GM21717 (cell line): ENCODE results near the gene TM7SF2.

Experiments
- ATAC-seq: cut with Tn5 transposase; IDR thresholded peaks from one replicate; pipeline ENCODE4 v1.9.1; 2021; ENCODE audit warnings: mild to moderate bottlenecking, moderate library complexity; ENCODE audit not compliant: unreplicated experiment

Gene TM7SF2

DNA sequence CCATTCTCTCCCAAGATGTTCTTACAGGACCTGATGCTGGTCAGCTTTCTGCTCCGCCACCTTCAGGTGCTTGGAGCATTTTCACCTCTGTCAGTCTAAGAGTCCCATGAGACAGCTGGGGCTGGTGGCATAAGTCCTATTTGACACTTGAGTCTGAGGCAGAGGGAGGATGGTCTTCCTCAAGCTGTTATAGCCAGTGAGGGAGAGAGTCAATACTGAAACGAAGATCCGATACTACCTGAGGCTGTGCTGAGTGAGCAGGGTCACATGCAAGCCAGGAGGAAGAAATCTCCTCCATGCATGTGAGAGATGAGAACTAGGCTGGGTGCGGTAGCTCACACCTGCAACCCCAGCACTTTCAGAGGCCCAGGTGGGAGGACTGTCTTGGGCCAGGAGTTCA is 22.1 kb upstream of the TM7SF2 start:
- no peak for ATAC-seq

DNA sequence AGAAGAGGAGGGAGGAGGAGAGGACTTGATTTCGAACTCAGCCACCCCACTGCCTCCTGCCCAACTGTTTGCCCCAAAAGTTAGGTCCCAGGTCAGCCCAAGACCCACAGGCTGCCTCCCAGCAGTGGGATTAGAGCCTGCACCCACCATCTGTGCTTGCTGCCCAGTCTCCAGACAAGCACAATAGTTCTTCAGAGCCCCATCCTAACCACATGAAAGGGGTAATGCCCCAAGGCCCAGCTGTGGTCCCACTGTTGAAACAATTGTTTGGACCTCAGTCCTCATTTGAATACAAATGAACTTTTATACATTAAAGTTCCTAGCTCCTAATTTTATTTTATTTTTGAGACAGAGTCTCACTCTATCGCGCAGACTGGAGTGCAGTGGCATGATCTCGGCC is 21.0 kb upstream of the TM7SF2 start:
- no peak for ATAC-seq

DNA sequence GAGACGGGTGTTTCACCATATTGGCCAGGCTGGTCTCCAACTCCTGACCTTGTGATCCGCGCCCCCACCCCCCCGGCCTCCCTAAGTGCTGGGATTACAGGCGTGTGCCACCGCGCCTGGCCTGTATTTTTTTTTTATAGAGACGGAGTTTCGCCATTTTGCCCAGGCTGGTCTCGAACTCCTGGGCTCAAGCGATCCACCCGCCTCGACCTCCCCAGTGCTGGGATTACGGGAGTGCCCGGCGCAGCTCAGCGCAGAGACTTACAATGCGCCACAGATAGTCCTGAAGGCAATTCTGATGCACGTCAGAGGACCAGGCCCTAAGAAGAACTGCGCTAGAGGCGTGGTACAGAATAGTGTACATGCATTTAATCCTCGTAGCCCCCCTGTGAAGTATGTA is 16.2 kb upstream of the TM7SF2 start:
- ATAC-seq: no peak

DNA sequence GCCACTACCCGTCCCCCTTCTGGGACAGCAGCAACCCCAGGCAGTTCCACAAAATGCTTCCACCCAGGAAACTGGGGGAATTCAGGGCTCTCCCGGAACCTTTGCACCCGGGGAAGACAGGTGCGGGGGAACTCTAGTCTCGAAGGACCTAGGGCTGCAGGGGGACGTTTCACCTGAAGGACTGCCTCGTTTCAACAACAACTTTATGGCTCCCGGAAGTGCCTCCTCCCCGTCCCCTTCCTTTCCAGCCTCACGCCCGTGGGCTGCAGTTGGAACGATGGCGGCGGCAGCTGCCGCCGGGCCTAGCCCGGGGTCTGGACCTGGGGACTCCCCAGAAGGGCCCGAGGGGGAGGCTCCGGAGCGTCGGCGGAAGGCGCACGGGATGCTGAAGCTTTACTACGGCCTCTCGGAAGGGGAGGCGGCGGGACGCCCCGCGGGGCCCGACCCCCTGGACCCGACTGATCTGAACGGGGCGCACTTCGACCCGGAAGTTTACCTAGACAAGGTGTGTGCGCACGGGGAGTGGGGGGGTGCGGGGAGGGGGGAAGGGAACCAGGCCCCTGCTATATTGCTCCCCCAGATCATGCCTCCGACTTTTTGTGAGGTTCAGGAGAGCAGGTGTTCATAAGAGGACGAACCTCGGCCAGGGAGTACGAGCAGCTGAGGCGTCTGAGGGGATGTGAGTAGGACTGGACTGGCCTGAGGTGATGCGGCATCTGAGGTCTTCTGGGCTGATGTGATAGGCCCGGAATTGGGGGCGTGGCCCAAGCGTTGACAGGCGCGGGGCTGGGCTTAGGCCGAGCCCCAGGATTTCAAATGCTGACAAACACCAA is 15.5 kb upstream of the TM7SF2 start, which contains the start of gene VPS51:
VPS51 (plus strand) TSS at position 241 of the 833 bp plus-strand sequence; CDS start at position 278, 37 bp downstream.
- peak; percentile 82 for ATAC-seq

DNA sequence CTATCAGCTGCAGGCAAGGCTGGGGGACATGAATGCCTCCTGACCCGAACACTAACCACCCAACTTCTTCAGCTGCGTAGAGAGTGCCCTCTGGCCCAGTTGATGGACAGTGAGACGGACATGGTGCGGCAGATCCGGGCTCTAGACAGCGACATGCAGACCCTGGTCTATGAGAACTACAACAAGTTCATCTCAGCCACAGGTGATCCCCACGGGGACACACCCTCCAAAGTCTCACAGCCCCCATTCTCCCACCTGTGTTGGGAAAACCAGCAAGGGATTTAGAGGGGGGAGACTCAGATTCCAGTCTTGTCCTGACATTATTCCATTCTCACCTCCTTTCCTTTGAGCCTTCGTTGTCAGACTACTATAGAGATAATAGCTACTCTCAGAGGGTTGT is 14.7 kb upstream of the TM7SF2 start:
- no peak for ATAC-seq

DNA sequence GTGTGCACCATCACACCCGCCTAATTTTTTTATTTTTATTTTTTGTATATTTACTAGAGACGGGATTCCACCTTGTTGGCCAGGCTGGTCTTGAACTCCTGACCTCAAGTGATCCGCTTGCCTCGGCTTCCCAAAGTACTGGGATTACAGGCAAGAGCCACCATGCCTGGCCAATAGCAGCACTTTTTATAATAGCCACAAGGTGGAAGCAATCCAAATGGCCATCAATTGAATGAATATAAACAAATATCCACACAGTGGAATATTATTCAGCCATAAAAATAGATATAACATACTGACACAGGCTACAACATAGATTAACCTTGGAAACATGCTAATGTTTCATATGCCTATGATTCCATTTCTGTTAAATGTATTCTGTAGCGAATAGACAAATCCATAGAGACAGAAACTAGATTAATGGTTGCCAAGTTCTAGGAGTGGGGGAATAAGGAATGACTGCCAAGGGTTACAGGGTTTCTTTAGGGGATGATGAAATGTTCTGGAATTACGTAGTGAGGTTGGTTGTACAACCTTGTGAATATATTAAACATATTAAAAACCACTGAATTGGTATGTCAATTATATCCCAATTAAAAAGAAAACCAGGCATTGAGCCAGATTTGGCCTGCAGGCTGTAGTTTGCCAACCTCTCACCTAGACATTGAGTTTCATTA is 10.9 kb upstream of the TM7SF2 start:
- no peak for ATAC-seq

DNA sequence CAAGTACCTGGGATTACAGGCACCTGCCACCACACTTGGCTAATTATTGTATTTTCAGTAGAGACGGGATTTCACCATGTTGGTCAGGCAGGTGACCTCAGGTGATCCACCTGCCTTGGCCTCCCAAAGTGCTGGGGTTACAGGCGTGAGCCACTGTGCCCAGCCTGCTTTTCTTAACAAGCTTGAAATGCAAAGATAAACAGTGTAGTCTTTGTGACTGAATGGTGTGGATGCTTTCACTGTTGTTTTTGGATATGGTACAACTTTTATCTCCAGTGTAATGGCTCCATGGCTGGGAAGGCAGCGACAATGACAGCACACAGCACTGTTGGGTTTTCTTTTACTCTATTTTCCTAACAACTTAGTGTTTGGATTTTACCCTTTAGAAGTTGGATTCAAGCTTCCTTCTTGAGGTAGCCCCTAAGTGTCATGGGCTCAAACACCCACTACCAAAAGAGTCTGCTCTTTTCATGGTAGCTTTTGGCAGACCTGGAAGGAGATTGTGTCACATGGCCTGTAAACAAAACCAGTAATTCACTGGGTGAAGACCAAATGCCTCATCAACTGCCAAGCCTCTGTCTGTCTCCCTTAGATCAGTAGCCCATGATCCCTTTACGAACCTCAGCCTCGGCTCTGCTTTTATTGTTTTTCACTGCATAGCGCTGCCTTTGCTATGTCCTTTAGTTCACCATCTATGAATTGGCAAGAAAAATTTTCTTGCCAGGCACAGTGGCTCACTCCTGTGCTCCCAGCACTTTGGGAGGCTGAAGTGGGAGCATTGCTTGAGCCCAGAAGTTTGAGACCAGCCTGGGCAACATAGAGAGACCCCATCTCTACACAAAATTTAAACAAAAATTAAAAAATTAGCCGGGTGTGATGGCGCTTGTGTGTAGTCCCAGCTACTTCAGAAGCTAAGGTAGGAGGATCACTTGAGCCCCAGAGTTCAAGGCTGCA is 9.3 kb upstream of the TM7SF2 start:
- no peak for ATAC-seq

DNA sequence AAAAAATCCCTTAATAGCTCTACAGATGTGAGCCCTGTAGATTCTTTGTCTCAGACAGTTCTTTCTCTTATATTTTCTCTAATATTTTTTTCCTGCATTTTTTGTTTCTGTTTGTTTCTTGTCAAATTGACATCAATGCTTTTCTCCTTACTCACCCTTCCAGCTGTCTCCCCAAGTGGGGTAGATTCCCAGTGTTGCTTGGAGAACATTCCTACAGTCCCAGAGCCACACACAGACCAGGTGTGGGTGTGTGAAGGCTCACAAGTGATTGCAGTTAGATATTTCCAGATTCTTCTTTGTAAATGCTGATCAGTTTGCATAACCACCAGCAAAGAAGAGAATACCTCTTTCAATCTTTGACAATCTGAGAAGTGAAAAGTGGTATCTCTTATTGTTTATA is 8.2 kb upstream of the TM7SF2 start:
- ATAC-seq: no peak

DNA sequence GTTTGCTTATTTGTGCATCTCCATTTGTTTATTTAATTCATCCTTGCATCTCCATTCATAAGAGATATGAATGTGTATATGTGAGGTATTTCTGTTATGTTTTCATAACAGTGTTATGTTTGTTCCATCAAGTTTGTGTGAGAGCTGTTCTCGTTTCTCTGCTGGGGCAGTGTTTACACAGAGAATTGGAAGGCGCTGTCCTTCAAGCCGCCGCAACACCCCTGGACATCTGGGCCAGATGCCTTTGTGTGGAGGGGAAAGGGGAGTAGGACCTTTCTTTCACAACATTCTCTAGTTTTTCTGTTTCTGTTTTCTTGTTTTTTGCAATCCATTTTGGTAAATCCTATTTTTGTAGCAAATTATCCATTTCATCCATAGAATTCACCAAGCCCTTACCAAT is 7.0 kb upstream of the TM7SF2 start:
- no peak for ATAC-seq

DNA sequence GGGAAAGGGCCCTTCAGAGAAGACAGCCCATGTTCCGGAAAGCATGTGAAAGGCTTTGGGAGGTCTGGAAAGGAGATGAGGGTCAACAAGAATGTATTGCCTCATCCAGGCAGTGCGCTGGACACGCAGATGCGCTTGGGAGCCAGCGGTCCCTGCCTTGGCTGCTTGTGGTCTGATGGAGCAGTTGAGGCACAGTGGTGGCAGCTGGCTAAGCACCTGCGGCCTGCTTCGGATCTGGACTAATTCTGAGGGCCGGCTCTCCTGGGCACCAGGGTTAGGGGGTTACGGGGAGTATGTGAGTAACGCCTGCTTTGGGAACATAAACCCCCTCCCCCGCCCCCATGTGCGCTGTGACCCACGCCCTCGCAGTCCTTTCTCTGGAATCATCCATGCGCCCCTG is 4.6 kb upstream of the TM7SF2 start:
- no peak for ATAC-seq

DNA sequence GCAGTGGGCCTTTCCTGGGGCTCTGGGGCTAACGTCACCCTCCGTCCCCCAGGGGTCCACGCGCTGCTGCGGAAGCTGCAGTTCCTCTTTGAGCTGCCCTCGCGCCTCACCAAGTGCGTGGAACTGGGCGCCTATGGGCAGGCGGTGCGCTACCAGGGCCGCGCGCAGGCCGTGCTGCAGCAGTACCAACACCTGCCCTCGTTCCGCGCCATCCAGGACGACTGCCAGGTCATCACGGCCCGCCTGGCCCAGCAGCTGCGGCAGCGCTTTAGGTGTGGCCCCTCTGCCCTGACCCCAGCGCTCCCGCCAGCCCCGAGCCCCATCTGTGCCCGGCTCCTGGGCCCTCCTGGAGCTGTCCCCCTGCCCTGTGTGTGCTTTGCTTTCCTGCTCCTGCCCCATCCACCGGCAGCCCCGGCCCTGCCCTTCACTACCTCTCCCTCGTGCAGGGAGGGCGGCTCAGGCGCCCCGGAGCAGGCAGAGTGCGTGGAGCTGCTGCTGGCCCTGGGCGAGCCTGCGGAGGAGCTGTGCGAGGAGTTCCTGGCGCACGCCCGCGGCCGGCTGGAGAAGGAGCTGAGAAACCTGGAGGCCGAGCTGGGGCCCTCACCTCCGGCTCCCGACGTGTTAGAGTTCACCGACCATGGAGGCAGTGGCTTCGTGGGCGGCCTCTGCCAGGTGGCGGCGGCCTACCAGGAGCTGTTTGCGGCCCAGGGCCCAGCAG is 3.8 kb upstream of the TM7SF2 start:
- ATAC-seq: no peak

DNA sequence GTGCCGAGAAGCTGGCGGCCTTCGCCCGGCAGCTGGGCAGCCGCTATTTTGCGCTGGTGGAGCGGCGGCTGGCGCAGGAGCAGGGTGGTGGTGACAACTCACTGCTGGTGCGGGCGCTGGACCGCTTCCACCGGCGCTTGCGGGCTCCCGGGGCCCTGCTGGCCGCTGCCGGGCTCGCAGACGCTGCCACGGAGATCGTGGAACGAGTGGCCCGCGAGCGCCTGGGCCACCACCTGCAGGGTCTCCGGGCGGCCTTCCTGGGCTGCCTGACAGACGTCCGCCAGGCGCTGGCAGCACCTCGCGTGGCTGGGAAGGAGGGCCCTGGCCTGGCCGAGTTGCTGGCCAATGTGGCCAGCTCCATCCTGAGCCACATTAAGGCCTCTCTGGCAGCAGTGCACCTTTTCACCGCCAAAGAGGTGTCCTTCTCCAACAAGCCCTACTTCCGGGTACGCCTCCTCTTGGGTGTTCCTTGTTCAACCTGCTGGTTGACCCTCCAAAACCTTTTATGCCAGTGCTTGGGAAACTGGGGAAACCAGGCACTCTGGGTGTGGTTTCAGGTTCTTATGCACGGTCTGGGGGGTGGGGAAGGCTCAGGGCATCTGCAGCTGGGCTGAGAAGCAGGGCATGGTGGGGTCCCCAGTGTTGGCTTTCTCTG is 3.1 kb upstream of the TM7SF2 start:
- ATAC-seq: no peak

DNA sequence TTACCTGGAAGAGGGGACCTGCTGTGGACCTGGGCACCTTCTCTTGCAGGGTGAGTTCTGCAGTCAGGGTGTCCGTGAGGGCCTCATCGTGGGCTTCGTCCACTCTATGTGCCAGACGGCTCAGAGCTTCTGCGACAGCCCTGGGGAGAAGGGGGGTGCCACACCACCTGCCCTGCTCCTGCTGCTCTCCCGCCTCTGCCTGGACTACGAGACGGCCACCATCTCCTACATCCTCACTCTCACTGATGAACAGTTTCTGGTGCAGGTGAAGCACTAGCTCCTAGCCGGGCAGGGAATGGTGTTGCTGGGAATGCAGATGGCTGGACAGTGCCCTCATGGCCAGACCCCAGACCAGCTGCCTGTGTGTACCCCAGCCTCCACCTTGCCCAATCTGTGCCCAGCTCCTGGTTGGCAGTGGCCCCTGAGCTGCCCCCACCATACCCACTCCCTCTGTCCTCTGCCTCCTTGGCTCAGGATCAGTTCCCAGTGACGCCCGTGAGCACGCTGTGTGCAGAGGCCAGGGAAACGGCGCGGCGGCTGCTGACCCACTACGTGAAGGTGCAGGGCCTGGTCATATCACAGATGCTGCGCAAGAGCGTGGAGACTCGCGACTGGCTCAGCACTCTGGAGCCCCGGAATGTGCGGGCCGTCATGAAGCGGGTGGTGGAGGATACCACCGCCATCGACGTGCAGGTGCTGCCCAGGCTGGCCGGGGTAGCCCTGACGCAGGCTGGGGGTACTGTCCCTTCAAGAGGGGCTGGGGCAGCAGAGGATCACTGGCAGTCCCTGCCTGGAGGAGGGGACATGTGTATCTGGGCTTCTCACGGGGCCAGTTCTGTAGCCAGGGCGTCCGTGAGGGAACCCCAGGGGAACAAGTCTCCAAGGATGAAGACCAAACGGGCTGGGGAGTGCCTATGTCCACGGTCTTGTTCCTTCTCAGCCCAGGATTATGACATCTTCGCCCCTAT is 2.2 kb upstream of the TM7SF2 start:
- ATAC-seq: no peak

DNA sequence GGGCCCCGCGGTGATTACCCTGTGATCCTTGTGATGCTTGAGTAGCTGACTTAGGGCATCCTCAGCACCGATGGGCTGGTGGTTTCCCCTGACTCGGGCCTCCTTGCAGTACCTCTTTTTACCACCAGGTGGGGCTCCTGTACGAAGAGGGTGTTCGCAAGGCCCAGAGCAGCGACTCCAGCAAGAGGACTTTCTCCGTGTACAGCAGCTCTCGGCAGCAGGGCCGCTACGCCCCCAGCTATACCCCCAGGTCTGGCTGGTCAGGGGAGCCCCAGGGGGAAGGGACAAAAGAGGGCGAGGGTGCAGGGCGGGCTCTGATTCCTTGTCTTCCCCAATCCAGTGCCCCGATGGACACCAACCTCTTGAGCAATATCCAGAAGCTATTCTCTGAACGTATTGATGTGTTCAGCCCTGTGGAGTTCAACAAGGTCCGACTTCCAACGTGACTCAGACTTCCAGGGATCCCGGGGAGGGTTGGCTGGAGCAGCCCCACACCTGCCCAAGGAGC is 1.3 kb upstream of the TM7SF2 start:
- ATAC-seq: no peak

DNA sequence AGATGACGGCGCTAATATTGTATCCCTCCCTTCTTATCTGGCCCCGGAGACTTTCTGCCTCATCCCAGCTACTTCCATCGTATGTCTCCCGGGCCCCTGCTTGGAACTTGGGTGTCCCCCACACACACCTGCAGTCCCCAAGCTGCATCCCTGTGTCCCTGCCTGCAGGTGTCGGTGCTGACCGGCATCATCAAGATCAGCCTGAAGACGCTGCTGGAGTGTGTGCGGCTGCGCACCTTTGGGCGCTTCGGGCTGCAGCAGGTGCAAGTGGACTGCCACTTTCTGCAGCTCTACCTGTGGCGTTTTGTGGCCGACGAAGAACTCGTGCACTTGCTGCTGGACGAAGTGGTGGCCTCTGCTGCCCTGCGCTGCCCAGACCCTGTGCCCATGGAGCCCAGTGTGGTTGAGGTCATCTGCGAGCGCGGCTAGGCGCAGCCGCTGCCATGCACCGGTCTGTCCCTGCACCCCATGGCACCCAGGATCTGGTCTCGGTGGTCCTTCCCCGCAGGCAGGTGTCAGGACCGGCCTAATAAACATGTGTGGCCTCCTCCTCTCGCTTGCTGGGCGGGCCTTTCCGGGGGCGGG is 421 bp upstream of the TM7SF2 start:
- no peak for ATAC-seq

DNA sequence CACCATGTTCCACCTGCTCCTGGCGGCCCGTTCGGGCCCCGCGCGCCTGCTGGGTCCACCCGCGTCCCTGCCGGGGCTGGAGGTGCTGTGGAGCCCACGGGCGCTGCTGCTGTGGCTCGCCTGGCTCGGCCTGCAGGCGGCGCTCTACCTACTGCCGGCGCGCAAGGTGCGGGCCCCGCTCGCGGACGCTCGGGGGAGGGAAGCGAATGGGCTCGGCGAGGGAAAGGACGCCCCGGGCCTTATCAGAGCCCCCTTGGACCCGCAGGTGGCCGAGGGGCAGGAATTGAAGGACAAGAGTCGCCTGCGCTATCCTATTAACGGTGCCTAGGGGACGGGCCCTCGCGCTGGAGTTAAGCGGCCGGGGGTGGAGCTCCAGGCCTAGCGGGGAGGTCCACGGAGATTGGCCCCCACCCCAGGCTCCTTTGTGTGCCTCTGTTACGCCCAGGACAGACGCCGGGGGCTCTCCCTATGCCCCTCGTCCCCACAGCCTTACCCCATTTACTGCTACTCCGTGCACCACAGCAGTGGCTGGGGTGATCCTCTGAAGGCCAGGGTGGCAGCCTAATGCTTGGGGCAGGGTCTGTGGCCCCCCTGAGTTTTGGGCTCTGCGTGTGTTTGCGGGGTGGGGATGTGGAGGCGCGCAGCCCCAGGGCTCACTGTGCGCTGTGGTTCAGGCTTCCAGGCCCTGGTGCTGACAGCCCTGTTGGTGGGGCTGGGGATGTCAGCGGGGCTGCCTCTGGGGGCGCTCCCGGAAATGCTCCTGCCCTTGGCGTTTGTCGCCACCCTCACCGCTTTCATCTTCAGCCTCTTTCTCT is 1.1 kb downstream of the TM7SF2 start:
- ATAC-seq: no peak

DNA sequence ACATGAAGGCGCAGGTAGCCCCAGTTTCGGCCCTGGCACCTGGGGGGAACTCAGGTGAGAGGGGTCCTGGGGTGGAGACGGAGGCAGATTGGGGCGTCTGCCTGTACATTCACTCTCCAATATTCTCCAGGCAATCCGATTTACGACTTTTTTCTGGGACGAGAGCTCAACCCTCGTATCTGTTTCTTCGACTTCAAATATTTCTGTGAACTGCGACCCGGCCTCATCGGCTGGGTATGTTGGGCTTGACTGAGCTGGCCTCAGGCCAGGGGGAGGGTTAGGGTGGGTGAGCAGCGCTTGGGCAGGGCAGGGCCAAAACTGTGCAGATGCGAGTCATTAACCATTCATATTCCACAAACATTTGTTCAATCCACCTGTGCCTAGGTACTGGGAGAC is 1.7 kb downstream of the TM7SF2 start:
- ATAC-seq: no peak

DNA sequence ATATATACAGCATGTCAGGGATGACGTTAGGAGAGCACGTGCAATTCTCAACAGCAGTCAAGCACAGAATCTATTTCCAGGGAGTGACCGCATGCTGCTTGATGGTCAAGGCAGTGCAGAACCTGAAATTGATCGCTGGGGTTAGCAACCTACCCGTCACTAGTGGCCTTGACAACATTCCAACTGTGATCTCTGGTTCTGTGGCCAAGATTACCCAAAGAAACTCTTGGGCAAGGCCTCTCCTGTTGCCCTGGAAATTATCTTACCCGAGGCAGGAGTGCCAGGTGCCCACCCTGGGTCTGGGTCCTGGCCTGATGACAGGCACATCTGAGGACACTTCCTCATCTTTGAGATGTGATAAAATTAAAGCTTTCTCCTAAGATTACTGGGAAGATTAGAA is 2.2 kb downstream of the TM7SF2 start:
- no peak for ATAC-seq
